GM21825 (cell line): ENCODE results near the gene ZNF76.
"Not testable (repeated sequence)": the region's sequence is repeated elsewhere in the genome, so short reads cannot be mapped to it uniquely, and the experiment has no call there.

Experiments
- ATAC-seq: cut with Tn5 transposase; IDR thresholded peaks from one replicate; pipeline ENCODE4 v1.9.1; 2021; ENCODE audit warnings: mild to moderate bottlenecking, moderate library complexity; ENCODE audit not compliant: unreplicated experiment

Gene ZNF76

DNA sequence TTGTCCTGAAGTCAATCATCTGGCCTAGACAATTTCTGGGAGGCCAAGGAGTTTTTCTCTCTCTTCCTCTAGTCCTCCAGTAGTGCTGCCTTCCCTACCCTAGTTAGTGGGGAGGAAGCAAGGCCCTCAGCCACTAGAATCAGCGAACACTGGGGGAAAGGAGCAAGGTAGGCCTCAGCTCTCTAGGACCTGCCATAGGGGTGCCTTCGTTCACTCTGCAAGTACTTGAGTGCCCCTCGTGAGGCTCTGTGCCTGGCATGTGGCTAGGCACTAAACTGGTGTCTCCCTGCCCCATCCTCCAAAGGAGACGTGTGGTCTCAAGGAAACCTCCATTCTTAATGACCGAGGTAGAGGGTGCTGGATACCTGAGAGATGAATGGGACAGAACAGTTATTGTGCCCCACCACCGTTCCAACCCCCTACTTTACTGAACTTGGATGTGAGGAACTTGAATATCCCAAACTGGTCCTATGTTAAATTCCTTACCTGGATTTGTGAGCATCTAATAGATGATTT, 39.1 kb downstream of the ZNF76 start:
- ATAC-seq = no peak

DNA sequence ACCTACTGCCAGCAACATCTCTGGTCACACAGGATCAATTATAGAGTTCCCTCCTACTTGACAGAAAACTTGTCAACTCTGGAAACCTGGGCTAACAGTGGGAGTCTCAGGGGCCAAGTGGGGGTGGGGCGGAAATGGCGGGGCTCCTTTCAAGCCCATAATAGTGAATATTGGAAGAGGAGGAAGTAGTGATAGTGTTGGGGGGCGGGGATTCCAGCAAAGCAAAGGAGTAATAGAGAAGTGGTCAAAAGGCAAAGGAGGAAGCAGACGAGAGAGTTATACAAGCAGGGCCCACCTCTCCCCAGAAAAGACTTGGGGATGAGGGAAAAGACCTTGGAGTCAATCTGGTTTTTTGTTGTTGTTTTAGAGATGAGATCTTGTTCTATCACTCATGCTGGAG, 40.1 kb downstream of the ZNF76 start:
- no peak for ATAC-seq

- ATAC-seq = no peak
Measured at GRCh38 chr6:35300848-35301247, 41.3 kb downstream of the ZNF76 start.

GRCh38 chr6:35302604-35303241, 43.2 kb downstream of the ZNF76 start:
- ATAC-seq = peak; percentile 75

GRCh38 chr6:35304299-35304698, 44.8 kb downstream of the ZNF76 start:
- no peak for ATAC-seq

- no peak for ATAC-seq
Measured at GRCh38 chr6:35305117-35305516, 45.6 kb downstream of the ZNF76 start.

DNA sequence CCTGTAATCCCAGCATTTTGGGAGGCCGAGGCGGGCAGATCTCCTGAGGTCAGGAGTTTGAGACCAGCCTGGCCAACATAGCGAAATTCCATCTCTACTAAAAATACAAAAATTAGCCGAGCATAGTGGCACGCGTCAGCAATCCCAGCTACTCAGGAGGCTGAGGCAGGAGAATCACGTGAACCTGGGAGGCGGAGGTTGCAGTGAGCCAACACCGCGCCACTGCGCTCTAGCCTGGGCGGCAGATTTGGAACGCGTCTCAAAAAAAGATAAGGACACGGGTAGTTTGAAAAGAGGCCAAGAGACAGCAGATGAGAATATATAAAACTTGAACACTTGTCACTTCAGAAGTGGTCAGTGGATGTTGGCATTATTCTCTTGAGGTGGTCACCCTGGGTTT, 47.6 kb downstream of the ZNF76 start:
- ATAC-seq = not testable (repeated sequence)

GRCh38 chr6:35308543-35308942, 49.0 kb downstream of the ZNF76 start:
- ATAC-seq = not testable (repeated sequence)

GRCh38 chr6:35309611-35310264, 50.2 kb downstream of the ZNF76 start:
- ATAC-seq = no peak

- no peak for ATAC-seq
Measured at GRCh38 chr6:35310265-35310831, 50.8 kb downstream of the ZNF76 start.

DNA sequence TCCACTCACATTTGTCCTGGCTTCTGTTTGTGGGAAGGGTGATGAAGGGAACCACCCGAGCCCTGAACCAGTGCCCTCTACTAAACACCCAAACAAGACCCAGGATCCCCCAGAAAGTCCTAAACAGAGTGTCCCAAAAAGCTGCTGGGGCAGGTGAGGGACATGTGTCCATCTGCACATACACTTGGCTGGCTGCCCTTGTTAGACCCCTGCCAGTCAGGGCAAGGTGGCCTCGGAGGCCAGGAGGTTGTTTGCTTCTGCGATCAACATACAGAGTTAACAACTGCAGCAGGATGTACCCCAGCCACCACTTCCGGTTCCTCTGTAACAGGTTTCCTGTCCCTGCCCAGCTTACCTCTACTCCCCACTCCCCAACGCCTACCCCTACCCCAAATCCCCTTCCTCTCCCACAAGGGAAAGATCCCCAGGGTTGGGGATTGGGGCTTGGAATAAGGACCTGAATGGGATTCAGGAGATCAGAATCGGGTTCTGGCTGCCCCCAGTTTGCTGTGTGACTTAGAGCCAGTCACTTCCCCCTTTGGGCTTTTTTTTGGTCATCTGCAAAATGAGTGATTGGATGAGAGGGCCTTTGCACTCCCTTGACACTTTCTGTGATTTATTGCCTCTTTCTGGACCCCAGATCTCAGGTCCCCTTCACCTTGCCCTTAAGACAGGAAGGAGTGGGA, 52.0 kb downstream of the ZNF76 start:
- no peak for ATAC-seq

DNA sequence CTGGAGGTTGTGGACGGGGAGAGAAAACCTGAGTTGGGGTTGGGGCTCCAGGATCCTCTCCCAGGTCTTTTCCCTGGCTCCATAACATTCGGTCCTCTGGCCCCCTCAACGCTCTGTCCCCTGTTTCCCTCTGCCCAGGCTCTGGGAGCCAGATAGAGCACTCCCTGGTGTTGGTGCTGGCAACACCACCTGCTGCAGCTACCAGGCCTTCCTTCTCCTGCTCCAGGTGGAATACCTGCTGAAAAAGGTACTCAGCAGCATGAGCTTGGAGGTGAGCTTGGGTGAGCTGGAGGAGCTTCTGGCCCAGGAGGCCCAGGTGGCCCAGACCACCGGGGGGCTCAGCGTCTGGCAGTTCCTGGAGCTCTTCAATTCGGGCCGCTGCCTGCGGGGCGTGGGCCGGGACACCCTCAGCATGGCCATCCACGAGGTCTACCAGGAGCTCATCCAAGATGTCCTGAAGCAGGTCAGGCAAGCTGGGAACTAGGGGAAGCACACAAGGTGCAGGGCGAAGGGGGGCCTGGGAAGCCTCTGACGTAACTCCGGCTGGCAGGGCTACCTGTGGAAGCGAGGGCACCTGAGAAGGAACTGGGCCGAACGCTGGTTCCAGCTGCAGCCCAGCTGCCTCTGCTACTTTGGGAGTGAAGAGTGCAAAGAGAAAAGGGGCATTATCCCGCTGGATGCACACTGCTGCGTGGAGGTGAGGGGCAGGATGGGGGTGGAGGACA, 52.7 kb downstream of the ZNF76 start:
- ATAC-seq = no peak

DNA sequence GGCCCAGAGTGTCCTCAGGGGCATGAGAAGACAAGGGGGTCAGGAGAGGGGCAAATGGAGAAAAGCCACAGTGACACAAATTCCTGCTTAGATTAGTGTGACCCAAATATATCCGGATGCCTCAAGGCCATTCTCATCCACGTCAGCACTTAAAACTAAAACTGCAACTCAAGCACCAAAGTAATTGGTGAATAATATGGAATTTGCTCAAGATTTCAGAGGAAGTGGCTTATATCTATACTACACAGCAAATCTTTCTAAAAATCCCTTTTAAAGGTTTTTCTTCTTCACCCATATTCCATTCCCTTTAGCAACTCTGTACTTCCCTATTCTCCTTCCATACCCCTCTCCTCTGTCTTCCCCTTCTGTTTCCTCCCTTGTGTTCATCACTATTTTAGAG, 53.3 kb downstream of the ZNF76 start:
- no peak for ATAC-seq

DNA sequence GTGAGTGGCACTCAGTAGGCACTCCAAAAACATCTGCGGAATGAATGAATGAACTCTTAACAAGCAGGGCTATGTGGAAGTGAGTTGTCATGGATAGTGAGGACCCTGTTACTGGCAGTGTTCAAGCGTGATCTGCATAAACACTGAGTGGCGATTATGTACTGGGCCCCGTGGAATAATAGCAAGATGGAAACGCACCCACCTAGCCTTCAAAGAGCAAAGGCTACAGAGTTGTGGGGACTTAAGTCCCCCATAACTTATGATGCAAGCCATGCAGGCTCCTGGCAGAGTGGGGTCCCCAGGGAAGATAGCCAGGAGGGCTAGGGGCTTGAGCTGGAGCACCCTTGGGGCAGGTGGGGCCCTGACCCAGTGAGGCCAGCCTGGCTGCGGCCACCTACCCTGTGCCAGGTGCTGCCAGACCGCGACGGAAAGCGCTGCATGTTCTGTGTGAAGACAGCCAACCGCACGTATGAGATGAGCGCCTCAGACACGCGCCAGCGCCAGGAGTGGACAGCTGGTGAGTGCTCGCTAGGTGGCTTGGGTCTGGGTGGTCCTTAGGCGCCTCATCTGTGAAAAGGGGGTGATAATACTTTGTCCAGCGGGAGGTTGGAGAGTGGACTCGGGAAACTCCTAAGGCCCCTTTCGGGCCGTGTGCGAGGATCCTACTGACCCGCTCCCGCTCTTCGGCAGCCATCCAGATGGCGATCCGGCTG, 58.1 kb downstream of the ZNF76 start:
- no peak for ATAC-seq

GRCh38 chr6:35318196-35319171, 58.9 kb downstream of the ZNF76 start:
- no peak for ATAC-seq

DNA sequence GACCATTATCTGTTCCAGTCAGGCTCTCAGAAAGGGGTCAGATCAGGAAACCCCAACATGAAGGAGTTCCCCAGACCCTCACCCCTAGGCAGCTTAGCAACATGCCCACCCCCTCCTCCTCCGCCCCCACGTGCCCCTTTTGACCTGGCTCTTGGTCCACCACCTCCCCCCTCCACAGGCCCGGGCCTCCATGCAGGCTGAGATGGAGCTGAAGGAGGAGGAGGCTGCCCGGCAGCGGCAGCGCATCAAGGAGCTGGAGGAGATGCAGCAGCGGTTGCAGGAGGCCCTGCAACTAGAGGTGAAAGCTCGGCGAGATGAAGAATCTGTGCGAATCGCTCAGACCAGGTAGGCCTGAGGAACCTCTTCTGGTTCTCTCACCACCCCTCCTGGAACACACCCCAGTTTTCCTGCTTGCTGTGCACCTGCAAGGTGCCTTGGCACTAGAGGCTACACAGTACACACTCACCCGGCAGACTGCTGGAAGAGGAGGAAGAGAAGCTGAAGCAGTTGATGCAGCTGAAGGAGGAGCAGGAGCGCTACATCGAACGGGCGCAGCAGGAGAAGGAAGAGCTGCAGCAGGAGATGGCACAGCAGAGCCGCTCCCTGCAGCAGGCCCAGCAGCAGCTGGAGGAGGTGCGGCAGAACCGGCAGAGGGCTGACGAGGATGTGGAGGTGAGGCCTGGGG, 60.0 kb downstream of the ZNF76 start:
- ATAC-seq = no peak

- no peak for ATAC-seq
Measured at GRCh38 chr6:35320031-35320410, 60.5 kb downstream of the ZNF76 start.

- ATAC-seq = no peak
Measured at GRCh38 chr6:35321091-35321490, 61.6 kb downstream of the ZNF76 start.
